Placental pericyte (primary cell): ENCODE measurements around the gene SHLD3. TPM values are rescaled to one million over a fixed set of nuclear protein-coding genes. Genes with fewer than 3 reads are reported as not detected.

Experiments
- small RNA-seq: library from RNA; depleted of rRNA; stranded (forward); fragments of <200 nt; gene quantifications from one replicate; pipeline ENCODE3, GENCODE V24; 2012; ENCODE audit warnings: low replicate concordance
- total RNA-seq: library from RNA; depleted of rRNA; stranded (reverse); fragments of >200 nt; gene quantifications from 2 replicates; pipeline ENCODE4 v1.2.3, GENCODE V29; 2012

Gene SHLD3, protein sequence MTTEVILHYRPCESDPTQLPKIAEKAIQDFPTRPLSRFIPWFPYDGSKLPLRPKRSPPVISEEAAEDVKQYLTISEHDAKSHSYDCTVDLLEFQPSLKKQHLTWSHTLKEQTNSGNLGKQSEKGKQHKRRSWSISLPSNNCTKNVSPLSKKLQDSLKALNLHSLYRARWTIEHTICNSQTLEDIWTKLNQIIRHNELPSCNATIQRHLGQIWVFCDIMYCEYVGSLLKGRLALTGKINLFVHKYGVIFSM
- 3.1 and 6.0 TPM in 2 replicates for total RNA-seq

DNA sequence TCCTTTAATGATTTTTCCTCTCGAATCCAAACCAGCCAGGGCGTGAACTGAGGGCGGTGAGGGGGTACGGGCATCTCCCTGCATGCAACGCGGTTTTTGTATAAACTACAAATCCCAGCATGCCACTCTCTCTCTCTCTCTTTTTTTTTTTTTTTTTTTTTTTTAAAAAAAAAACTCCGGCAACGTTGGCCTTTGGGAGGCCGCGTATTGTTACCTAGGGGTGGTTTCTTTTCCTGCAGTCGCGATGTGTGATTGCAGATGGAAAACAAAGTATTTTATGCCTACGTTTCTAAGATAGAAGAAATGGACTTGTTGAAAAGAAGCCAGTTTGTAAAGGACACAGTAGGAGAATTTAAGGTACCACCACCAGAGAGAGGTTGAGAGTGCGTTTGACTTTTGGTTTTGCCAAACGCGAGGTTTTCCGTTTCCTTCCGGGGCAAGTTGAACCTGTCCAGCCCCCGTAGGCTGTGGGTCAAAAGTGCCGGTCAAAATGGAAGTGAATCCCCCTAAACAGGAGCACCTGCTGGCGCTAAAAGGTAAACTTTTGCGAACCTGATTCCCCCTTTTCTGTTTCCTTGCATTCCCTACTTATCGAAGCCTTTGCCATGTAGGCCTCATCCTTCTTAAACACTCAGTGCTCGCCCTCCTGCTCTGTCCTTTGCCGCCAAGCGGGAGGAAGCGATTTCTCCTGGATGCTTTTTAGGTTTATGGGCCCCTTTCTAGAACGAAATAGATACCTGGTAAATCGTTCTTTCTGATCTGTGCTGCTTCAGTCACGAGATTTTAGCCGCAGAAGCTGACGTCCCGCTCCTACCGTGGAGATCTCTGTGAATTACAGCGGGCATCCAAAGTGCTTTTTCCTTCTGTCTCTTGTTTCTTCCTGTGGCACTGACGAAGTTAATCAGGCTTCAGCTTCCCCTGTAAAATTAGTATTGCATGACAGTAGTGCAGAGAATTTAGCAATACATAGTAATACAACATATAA lies at the start of gene SHLD3, which contains the start of gene TRAPPC13:
SHLD3 (plus strand) TSS at position 457 of the 985 bp plus-strand sequence. CDS start 4,561 bp downstream, outside the sequence.
TRAPPC13 (plus strand) TSS at position 457 of the 985 bp plus-strand sequence; CDS start at position 491, 34 bp downstream.

DNA sequence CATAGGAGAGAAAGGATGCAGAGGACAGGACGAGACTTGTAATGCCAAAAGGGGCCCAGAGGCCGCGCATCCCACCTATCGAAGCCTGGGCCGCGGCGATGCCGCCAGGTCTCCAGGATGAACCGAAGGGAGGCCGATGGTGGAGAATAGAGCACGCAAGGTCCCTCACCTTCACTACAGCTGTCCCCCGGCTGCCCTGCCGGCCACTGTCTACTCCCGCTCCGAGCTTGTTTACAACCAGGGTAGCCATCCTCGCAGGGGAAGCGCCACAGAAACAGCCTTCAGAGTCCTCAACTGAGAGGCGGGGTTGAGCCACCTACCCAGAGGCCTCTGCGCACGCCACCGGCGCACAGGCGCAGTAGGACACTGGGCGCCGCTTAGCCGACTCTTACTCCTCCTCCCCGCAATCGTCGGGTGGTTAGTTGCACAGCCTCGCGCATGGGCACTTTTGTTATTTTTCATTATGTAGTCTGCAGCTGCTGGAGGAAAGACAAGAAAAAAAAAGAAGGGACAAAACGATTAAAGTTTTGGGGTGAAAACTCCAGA lies 729 bp upstream of the SHLD3 start, which contains the start of gene TRIM23:
TRIM23 (minus strand) TSS at position 309 of the 546 bp plus-strand sequence; CDS start at position 250, 59 bp downstream.

Small RNA genes lying within 50 kb of the gene (small RNA-seq; reads per million reads assigned to genes)
- not detected for gene RNU6-540P

Other genes starting within 250 kb of the SHLD3 start
- 49.2 and 141 TPM in 2 replicates for gene ADAMTS6, start 143.1 kb upstream of the SHLD3 start, total RNA-seq
- 2.8 and 49.8 TPM in 2 replicates for gene CENPK, start 61.9 kb upstream of the SHLD3 start, total RNA-seq
- gene PPWD1, start 61.7 kb upstream of the SHLD3 start, total RNA-seq: 29.8 and 38.1 TPM in 2 replicates
- gene TRIM23, start 694 bp upstream of the SHLD3 start, total RNA-seq: 20.4 and 24.5 TPM in 2 replicates
- gene TRAPPC13, start within 50 bp of the SHLD3 start, total RNA-seq: 25.8 and 26.5 TPM in 2 replicates
- gene SGTB, start 97.1 kb downstream of the SHLD3 start, total RNA-seq: 18.3 and 20.6 TPM in 2 replicates
- 15.8 and 27.5 TPM in 2 replicates for gene NLN, start 97.2 kb downstream of the SHLD3 start, total RNA-seq